ENCODE measurements around the gene TMA7B.
"Not testable (repeated sequence)": the region's sequence is repeated elsewhere in the genome, so short reads cannot be mapped to it uniquely, and the experiment has no call there.

The TMA7B gene

GRCh38 chr22:39992894-39993293 is 32.7 kb downstream of the TMA7B start:
- not testable (repeated sequence) for H3K9ac ChIP-seq (ENCODE audit: low read length); H3K4me3 ChIP-seq (ENCODE audit: low read length); H3K36me3 ChIP-seq (ENCODE audit: control insufficient read depth, insufficient read depth, low read length); H3K9me3 ChIP-seq (ENCODE audit: control insufficient read depth, low read length)
- H3K4me1 ChIP-seq (ENCODE audit: control insufficient read depth, insufficient read depth, low read length): peaks cover 55% of the 10 kb centered on the region
- peaks cover 20% of the 10 kb centered on the region for H3K27me3 ChIP-seq (ENCODE audit: control insufficient read depth, insufficient read depth, low read length)

- no peak overlapping the region for H3K9ac ChIP-seq (ENCODE audit: low read length)
- peaks cover 11% of the 10 kb centered on the region for H3K27me3 ChIP-seq (ENCODE audit: control insufficient read depth, insufficient read depth, low read length)
- peaks cover 67% of the 10 kb centered on the region for H3K4me1 ChIP-seq (ENCODE audit: control insufficient read depth, insufficient read depth, low read length)
- H3K9me3 ChIP-seq (ENCODE audit: control insufficient read depth, low read length): no peaks in the 10 kb centered on the region
- H3K4me3 ChIP-seq (ENCODE audit: low read length): no peak overlapping the region
- H3K36me3 ChIP-seq (ENCODE audit: control insufficient read depth, insufficient read depth, low read length): no peaks in the 10 kb centered on the region
Observed at GRCh38 chr22:39994041-39994565, 33.9 kb downstream of the TMA7B start.

- Histone ChIP-seq H3K4me1 (ENCODE audit: control insufficient read depth, insufficient read depth, low read length) (peaks cover 70% of the 10 kb centered on the region), H3K36me3 (ENCODE audit: control insufficient read depth, insufficient read depth, low read length) (no peaks in the 10 kb centered on the region), H3K9ac (ENCODE audit: low read length) (peak within 1 kb of the TSS; percentile 80), H3K9me3 (ENCODE audit: control insufficient read depth, low read length) (no peaks in the 10 kb centered on the region), H3K27me3 (ENCODE audit: control insufficient read depth, insufficient read depth, low read length) (peaks cover 5% of the 10 kb centered on the region), H3K4me3 (ENCODE audit: low read length) (peak within 1 kb of the TSS; percentile 65)
Observed at GRCh38 chr22:39994566-39995392, 34.6 kb downstream of the TMA7B start, which contains the start of gene FAM83F. TSS of gene FAM83F (plus strand) at chr22:39994954. CDS start at chr22:39995043, 89 bp downstream.

GRCh38 chr22:39995393-39996252 is 35.4 kb downstream of the TMA7B start:
- Histone ChIP-seq H3K4me1 (ENCODE audit: control insufficient read depth, insufficient read depth, low read length) (peaks cover 71% of the 10 kb centered on the region), H3K4me3 (ENCODE audit: low read length) (peak overlapping the region; percentile 65), H3K36me3 (ENCODE audit: control insufficient read depth, insufficient read depth, low read length) (no peaks in the 10 kb centered on the region), H3K9me3 (ENCODE audit: control insufficient read depth, low read length) (no peaks in the 10 kb centered on the region), H3K27me3 (ENCODE audit: control insufficient read depth, insufficient read depth, low read length) (peaks cover 5% of the 10 kb centered on the region), H3K9ac (ENCODE audit: low read length) (peak overlapping the region; percentile 80)

GRCh38 chr22:39996732-39997131 is 36.5 kb downstream of the TMA7B start:
- Histone ChIP-seq H3K4me1 (ENCODE audit: control insufficient read depth, insufficient read depth, low read length) (peaks cover 71% of the 10 kb centered on the region), H3K9me3 (ENCODE audit: control insufficient read depth, low read length) (no peaks in the 10 kb centered on the region)

GRCh38 chr22:39997421-39997820 is 37.2 kb downstream of the TMA7B start:
- H3K9ac ChIP-seq (ENCODE audit: low read length): no peak overlapping the region
- H3K4me1 ChIP-seq (ENCODE audit: control insufficient read depth, insufficient read depth, low read length): peaks cover 71% of the 10 kb centered on the region

More at GRCh38 chr22:39996732-39997131, 36.5 kb downstream of the TMA7B start:
- H3K27me3 ChIP-seq (ENCODE audit: control insufficient read depth, insufficient read depth, low read length): peaks cover 5% of the 10 kb centered on the region
- H3K9ac ChIP-seq (ENCODE audit: low read length): no peak overlapping the region
- H3K4me3 ChIP-seq (ENCODE audit: low read length): peak overlapping the region; percentile 10
- no peaks in the 10 kb centered on the region for H3K36me3 ChIP-seq (ENCODE audit: control insufficient read depth, insufficient read depth, low read length)

GRCh38 chr22:39997939-39998726 is 37.9 kb downstream of the TMA7B start:
- Histone ChIP-seq H3K27me3 (ENCODE audit: control insufficient read depth, insufficient read depth, low read length) (peaks cover 5% of the 10 kb centered on the region), H3K4me1 (ENCODE audit: control insufficient read depth, insufficient read depth, low read length) (peaks cover 68% of the 10 kb centered on the region), H3K9ac (ENCODE audit: low read length) (peak overlapping the region; percentile 41), H3K9me3 (ENCODE audit: control insufficient read depth, low read length) (no peaks in the 10 kb centered on the region), H3K36me3 (ENCODE audit: control insufficient read depth, insufficient read depth, low read length) (no peaks in the 10 kb centered on the region), H3K4me3 (ENCODE audit: low read length) (no peak overlapping the region)

More at GRCh38 chr22:39997421-39997820, 37.2 kb downstream of the TMA7B start:
- H3K36me3 ChIP-seq (ENCODE audit: control insufficient read depth, insufficient read depth, low read length): no peaks in the 10 kb centered on the region
- no peak overlapping the region for H3K4me3 ChIP-seq (ENCODE audit: low read length)
- peaks cover 5% of the 10 kb centered on the region for H3K27me3 ChIP-seq (ENCODE audit: control insufficient read depth, insufficient read depth, low read length)
- H3K9me3 ChIP-seq (ENCODE audit: control insufficient read depth, low read length): no peaks in the 10 kb centered on the region

GRCh38 chr22:39999144-39999757 is 39.1 kb downstream of the TMA7B start:
- Histone ChIP-seq H3K27me3 (ENCODE audit: control insufficient read depth, insufficient read depth, low read length) (peaks cover 5% of the 10 kb centered on the region), H3K4me1 (ENCODE audit: control insufficient read depth, insufficient read depth, low read length) (peaks cover 70% of the 10 kb centered on the region), H3K4me3 (ENCODE audit: low read length) (no peak overlapping the region), H3K9ac (ENCODE audit: low read length) (no peak overlapping the region), H3K9me3 (ENCODE audit: control insufficient read depth, low read length) (no peaks in the 10 kb centered on the region), H3K36me3 (ENCODE audit: control insufficient read depth, insufficient read depth, low read length) (no peaks in the 10 kb centered on the region)

- H3K27me3 ChIP-seq (ENCODE audit: control insufficient read depth, insufficient read depth, low read length): peaks cover 3% of the 10 kb centered on the region
- peaks cover 68% of the 10 kb centered on the region for H3K4me1 ChIP-seq (ENCODE audit: control insufficient read depth, insufficient read depth, low read length)
- H3K36me3 ChIP-seq (ENCODE audit: control insufficient read depth, insufficient read depth, low read length): no peaks in the 10 kb centered on the region
- H3K4me3 ChIP-seq (ENCODE audit: low read length): no peak overlapping the region
- no peaks in the 10 kb centered on the region for H3K9me3 ChIP-seq (ENCODE audit: control insufficient read depth, low read length)
- H3K9ac ChIP-seq (ENCODE audit: low read length): no peak overlapping the region
Observed at GRCh38 chr22:40000171-40000570, 40.0 kb downstream of the TMA7B start.

- Histone ChIP-seq H3K4me1 (ENCODE audit: control insufficient read depth, insufficient read depth, low read length) (peaks cover 64% of the 10 kb centered on the region), H3K36me3 (ENCODE audit: control insufficient read depth, insufficient read depth, low read length) (no peaks in the 10 kb centered on the region)
Observed at GRCh38 chr22:40001106-40001505, 40.9 kb downstream of the TMA7B start.

More at GRCh38 chr22:40001106-40001505, 40.9 kb downstream of the TMA7B start:
- Histone ChIP-seq H3K9ac (ENCODE audit: low read length) (no peak overlapping the region), H3K4me3 (ENCODE audit: low read length) (no peak overlapping the region), H3K27me3 (ENCODE audit: control insufficient read depth, insufficient read depth, low read length) (no peaks in the 10 kb centered on the region), H3K9me3 (ENCODE audit: control insufficient read depth, low read length) (no peaks in the 10 kb centered on the region)
